Urinary bladder (tissue), 4 donors: ENCODE results near the gene TULP3. TPM values are rescaled to one million over a fixed set of nuclear protein-coding genes. Genes with fewer than 3 reads are reported as not detected.

Source experiments
- DNase-seq: peaks from one replicate; pipeline ENCODE4 v3.0.0-alpha.2; 2015; ENCODE audit errors: extremely low spot score
- H3K27ac ChIP-seq: one replicate; pipeline ENCODE4 v1.5.1; 2013; ENCODE audit warnings: low read depth, mild to moderate bottlenecking, moderate library complexity
- H3K36me3 ChIP-seq: one replicate; pipeline ENCODE4 v1.6.1; 2013; ENCODE audit warnings: mild to moderate bottlenecking, moderate library complexity; ENCODE audit not compliant: insufficient read depth
- H3K4me1 ChIP-seq: one replicate; pipeline ENCODE4 v1.6.1; 2013; ENCODE audit warnings: mild to moderate bottlenecking, moderate library complexity; ENCODE audit not compliant: insufficient read depth
- H3K4me3 ChIP-seq: one replicate; pipeline ENCODE4 v1.5.1; 2013; ENCODE audit warnings: low read depth, low read length
- WGBS: extraction: QIAGEN DNeasy Blood & Tissue Kit; methylation state at CpG from one replicate; pipeline ENCODE4 v1.1.7; 2013; 5-methylcytosine and 5-hydroxymethylcytosine counted together
- polyA plus RNA-seq: library from polyadenylated mRNA; stranded (reverse); fragments of 200-250 nt; gene quantifications from one replicate; pipeline ENCODE4 v1.2.3, GENCODE V29; 2013
- total RNA-seq: library from RNA; depleted of rRNA; stranded (reverse); fragments of >200 nt; gene quantifications from one replicate; pipeline ENCODE4 v1.2.3, GENCODE V29; 2014
- donor health status: healthy with polysubstance abuse.
- donor health status: healthy.

TULP3 gene
- total and polyA plus RNA-seq, 2 donors = 22.8 to 24.3 TPM

DNA sequence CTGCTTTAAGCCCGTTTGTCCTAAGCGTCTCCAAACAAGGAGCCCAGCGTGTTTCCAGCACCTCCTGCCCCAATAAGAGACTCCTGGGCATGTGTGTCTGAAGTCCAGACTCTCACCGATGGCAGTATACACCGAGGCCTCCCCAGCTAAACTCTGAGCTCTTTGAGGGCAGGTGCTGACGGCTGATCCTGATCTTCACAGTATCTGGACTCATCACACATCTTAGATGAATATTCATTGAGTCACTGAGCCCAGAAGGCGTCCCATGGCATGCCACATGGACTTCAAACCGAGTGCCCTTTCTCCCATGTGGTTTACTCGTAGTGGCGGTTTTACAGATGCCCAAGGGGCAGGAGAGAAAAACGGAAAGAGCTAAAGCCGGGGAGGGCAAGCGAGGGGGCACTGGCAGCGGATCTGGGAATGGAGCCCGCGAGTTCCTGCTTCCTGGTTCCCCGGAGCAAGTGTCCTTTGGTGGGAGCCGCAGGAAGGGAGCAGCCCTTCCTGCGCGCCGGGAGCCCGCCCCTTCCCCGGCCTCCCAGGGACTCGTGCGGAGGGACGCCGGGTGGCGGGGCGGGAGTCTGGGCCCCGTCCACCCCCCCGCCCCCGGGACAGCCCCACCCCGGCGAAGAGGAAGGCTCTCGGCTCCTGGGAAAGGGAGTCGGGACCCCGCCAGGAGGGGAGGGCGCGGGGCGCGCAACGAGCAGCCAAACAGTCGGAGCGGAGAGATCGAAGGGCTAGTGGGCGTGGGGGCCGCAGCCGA, 67.9 kb downstream of the TULP3 start:
- DNase-seq = no peak
- under 1% methylated on average over 48 of the region's 48 CpGs for WGBS
- Histone ChIP-seq H3K27ac (no peak overlapping the region), H3K4me3 (peak overlapping the region; percentile 63), H3K4me1 (peaks cover 1% of the 10 kb centered on the region), H3K36me3 (no peaks in the 10 kb centered on the region)

DNA sequence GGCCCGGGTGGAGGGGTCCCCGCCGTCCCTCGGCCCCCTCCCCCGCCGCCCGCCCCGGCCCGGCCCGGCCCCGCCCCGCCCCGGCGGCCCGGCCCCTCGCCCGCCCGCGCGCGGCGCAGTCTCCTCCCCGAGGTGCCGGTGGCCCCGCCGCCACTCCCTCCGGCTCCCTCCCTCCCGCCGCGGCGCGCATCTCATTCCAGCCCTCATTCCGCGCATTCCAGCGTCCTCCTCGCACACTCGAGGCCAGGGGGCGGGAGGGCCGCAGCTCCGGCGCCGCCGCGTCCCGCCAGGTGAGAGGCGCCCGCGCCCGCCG, 68.5 kb downstream of the TULP3 start, which contains the start of gene TEAD4:
TEAD4 (plus strand) TSS at position 206 of the 313 bp plus-strand sequence.
- Histone ChIP-seq H3K36me3 (no peaks in the 10 kb centered on the region), H3K4me1 (peaks cover 1% of the 10 kb centered on the region), H3K4me3 (peak within 1 kb of the TSS; percentile 63), H3K27ac (no peak within 1 kb of the TSS)
- no peak for DNase-seq
- under 1% methylated on average over 33 of the region's 50 CpGs for WGBS

DNA sequence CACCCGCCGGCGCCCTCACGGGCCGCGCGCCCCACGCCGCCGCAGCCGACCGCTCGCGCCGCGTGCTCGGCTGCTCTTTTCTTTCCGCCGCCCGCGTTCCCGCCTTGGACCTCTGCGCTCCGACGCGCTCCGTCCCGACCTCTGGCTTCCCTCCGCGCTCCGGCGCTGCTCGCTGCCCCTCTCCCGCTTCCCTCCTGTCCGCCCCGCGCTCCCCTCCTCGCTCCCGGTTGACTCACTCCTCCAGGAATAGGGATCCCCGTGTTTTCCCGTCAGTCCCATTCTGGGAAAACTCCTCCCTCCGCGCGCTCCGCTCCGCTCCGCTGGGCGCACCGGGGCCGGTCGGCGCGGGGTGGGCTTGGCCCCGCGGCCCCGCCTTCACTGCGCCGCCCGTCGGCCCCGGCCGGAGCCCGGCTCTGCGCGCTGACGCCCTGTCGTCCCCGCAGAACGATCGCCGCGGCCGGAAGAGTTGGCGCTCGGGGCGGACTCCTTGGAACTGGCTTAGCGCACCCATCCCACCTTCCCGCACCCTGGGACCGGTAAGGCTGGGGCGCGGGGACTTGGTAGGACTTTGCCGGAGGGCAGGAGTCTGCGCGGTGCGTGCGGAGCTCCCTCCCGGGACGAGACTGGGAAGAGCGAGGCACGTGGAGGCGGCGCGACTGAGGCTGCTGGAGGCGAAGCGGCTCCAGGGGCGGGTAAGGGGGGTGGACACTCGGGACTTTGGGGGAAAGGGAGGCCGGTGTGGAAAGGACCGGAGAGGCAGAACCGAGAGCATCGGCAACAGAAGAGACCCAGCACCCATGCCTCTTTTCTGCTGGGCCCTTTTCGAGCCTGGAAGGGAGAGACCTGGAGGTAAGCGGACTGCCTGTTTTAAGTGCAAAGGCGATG, 69.1 kb downstream of the TULP3 start:
- 3% methylated on average over 104 of the region's 104 CpGs for WGBS

DNA sequence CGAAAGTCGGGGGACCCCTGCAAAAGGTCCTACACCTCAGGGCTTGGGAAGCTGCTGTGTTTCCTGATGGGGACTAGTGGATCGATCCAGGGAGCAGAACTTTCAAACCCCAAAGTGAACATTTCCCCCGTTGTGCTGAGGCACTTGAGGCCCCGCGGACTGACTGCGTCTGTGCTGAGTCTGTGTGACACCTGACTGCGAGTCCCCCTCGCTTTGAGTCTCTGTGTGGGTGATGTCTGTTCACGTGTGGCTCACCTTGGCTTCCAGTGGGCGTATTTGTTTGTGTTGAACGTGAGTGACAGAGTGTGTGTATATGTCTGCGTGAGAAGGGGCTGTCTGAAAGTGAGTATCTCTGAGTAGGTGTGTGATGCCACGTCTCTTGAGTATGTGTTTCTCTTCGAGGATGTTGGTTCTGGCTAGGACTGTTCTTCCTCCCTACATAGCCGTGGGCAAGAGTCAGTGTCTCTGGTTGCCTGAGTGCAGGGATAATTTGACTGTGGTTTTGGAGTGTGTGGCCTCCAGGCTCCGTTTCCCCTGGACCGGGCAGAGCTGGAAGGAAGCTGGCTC, 69.8 kb downstream of the TULP3 start:
- H3K27ac ChIP-seq = no peak overlapping the region
- no peak overlapping the region for H3K4me3 ChIP-seq
- WGBS = 40% methylated on average over 18 of the region's 18 CpGs
- peaks cover 1% of the 10 kb centered on the region for H3K4me1 ChIP-seq
- no peak for DNase-seq
- H3K36me3 ChIP-seq = no peaks in the 10 kb centered on the region

More for the DNA sequence above, 69.1 kb downstream of the TULP3 start:
- H3K36me3 ChIP-seq = no peaks in the 10 kb centered on the region
- H3K4me3 ChIP-seq = peak overlapping the region; percentile 63
- H3K4me1 ChIP-seq = peaks cover 1% of the 10 kb centered on the region
- DNase-seq = no peak
- no peak overlapping the region for H3K27ac ChIP-seq

DNA sequence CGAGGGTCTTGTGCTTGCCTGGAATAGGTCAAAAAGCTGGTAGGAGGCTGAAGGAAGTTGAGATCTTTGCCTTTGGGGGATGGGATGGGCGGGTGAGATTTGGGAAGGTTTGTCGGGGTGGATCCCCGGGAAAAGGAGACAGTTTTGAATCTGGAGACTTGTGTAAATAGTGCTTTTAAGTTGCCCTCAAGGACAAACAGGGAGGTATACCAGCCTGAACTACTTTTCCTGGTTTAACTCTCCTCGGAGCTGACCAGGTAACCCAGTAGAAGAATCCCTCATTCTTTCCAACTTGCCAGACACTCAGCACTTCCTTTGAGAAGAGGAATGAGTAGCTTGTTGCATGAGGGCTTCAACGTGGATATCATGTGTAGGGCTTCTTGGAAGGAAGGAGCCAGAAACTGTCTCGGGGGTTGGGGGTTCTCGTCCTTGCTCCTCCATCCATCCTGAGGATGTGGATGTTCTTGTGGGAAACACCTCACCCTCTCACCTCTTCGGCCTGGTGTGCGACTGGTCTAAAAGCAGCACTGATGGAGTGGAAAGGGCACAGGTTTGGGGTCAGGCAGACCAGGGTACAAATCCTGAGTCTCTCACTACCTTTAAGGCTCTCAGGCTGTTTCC, 70.4 kb downstream of the TULP3 start:
- Histone ChIP-seq H3K36me3 (no peaks in the 10 kb centered on the region), H3K27ac (no peak overlapping the region), H3K4me3 (no peak overlapping the region), H3K4me1 (peaks cover 1% of the 10 kb centered on the region)
- DNase-seq = no peak
- WGBS = 70% methylated on average over 10 of the region's 10 CpGs

DNA sequence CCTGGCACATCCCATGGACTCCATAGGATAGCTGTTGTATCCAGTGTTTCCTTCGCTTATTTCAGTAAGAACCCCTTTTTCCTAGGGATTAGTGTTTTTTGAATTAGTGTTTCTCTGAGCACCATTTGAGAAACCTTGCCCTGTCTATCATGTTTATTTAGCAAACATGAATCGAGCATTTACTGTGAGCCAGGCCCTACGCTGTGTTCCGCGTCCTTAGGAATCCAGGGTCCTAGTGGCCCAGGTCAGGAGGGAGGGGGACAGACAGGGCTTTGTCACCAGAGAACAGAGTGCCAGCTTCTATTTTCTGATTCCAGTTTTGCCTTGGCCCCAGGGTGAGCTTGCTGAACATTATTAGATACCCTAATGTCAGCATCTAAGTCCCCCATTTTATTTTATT, 71.0 kb downstream of the TULP3 start:
- 78% methylated on average over 5 of the region's 5 CpGs for WGBS
- DNase-seq = no peak
- H3K27ac ChIP-seq = no peak overlapping the region
- H3K4me3 ChIP-seq = no peak overlapping the region
- H3K36me3 ChIP-seq = no peaks in the 10 kb centered on the region
- H3K4me1 ChIP-seq = peaks cover 1% of the 10 kb centered on the region

DNA sequence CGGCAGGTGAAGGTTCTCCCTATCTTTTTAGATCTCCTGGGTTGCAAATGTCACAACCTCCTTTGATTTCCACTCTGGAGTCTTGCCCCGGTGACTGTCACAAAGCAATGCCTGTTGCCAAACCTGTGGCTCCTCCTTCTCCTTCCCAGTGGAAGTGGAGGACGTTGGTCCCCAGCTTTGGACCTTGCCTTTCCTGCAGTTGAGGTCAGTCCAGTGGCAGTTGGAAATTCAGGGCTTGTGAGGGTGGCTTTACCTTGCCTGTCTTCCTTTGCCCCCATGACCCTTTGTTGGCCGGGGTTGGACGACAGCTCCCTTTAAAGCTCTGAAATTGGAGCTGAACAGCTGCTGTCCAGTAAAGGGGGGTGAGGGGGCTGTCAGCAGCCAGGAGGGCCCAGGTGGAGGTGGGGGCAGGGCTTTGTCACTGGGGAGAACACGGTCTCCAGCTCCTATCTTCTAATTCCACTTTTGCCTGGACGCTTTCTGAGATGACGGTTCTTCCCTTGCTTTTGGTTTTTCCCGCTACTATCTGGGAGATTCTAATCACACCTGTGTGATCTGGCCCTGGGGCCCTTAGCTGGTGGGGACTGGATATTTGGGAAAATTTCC, 72.6 kb downstream of the TULP3 start:
- 66% methylated on average over 9 of the region's 9 CpGs for WGBS

DNA sequence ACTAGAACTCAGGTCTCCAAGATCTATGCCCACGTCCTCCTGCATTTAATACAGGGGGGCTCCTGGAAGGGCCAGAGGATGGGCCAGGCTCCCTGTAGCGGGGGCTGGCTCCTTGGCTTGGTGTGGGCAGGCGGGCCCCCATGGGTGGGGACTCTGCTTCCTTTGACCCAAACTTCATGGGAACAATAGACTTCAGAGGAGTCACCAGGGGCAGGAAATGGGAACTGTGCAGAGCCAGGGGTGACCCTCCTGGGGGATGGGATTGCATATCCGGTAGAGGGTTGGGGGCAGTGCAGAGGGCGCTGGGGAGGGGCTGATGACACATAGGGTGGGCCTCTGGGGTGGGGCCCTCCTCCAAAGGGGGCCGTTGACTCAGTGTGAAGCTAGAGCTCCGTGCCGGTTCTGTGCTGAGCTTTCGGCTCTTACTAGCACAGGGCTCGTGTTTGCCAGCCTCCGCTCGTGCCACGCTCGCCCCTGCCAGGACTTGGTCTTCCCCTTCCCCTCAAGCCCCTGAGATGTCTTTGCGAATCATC, 73.1 kb downstream of the TULP3 start:
- no peak overlapping the region for H3K27ac ChIP-seq
- no peak for DNase-seq
- WGBS = 64% methylated on average over 15 of the region's 15 CpGs
- H3K4me1 ChIP-seq = no peaks in the 10 kb centered on the region
- no peaks in the 10 kb centered on the region for H3K36me3 ChIP-seq
- H3K4me3 ChIP-seq = no peak overlapping the region

More for the DNA sequence above, 72.6 kb downstream of the TULP3 start:
- DNase-seq = no peak
- Histone ChIP-seq H3K4me3 (no peak overlapping the region), H3K36me3 (no peaks in the 10 kb centered on the region), H3K27ac (no peak overlapping the region), H3K4me1 (peaks cover under 1% of the 10 kb centered on the region)

DNA sequence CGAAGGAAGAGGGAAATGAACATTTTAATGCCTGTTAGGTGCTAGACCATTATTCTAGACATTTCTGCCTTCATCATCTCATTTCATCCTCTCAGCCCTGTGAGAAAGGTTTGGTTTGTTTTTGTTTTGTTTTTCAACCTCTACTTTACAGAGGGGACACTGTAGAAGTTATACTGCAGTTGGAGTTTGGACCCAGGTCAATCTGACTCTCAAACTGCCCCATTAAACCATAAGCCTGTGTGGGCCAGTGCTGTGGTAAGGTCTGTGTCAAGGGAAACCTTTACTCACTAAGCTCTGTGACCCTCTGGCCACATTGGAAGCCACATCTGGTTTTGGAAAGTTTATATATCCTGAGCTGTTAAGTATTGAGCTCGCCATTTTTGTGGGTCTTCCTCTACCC, 77.0 kb downstream of the TULP3 start:
- Histone ChIP-seq H3K4me1 (no peaks in the 10 kb centered on the region), H3K27ac (no peak overlapping the region), H3K36me3 (no peaks in the 10 kb centered on the region), H3K4me3 (no peak overlapping the region)
- DNase-seq = no peak
- WGBS = 83% methylated on average over 2 of the region's 2 CpGs

DNA sequence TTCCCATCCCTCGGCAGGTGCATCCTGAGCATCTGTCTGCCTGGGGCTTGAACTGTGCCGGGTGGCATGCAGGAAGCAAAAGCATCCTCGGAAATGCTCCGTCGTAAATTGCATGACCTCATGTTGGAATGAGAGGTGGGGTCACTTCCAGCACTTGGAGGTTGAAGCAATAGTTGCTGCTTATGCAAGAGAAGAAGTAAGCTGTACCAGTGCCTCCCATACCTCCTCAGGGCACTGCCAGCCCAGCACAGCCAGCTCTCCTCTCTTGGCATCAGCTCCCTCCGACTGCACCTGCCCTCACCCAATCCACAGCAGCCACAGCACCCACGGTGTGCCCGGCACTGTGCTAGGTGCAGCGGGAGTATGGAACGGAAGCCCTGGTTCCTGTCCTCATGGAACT, 80.1 kb downstream of the TULP3 start:
- WGBS = 77% methylated on average over 10 of the region's 10 CpGs
- Histone ChIP-seq H3K4me3 (no peak overlapping the region), H3K36me3 (no peaks in the 10 kb centered on the region), H3K4me1 (no peaks in the 10 kb centered on the region), H3K27ac (no peak overlapping the region)
- no peak for DNase-seq

DNA sequence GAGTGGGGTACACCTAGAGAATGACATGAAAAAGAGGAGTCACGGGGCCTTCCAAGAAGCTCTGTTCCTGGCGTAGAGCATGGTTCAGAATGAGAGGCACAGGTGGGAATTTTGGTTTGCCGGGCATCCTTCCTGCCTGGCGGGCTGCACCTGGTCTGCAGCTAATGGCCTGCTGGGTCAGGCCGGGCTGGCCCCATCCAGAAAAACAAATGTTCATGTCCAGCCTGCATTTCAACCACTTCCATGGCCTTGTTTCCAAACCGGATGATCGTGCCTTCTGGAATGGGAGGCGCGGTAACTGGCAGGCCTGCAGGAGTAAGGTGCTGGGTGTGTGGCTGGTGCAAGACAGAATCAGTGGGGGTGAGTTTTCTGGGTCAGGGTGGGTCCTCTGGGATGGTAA, 82.9 kb downstream of the TULP3 start:
- DNase-seq = no peak
- no peaks in the 10 kb centered on the region for H3K36me3 ChIP-seq

DNA sequence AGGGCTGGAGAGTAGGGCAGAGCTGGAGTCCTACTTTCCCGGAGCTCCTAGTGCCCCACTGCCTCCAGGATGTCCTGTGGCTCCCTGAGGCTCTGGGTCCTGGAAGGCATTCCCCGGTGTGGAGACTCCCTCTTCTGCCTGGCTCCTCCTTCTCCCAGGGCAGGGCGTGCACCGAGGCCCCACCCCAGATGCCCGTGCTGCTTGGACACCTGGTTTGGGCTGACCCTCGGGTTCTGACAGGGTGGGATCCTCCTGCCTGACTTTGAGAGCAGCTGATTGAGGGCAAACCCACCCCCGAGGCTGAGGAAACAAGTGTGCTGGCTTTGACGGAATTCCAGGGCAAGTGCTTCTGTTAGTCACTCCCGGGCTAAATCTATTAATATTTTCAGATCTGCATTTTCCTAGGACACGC, 83.9 kb downstream of the TULP3 start:
- no peaks in the 10 kb centered on the region for H3K36me3 ChIP-seq
- H3K27ac ChIP-seq = no peak overlapping the region
- WGBS = 56% methylated on average over 10 of the region's 10 CpGs
- H3K4me3 ChIP-seq = no peak overlapping the region
- no peaks in the 10 kb centered on the region for H3K4me1 ChIP-seq
- no peak for DNase-seq

More for the DNA sequence above, 82.9 kb downstream of the TULP3 start:
- Histone ChIP-seq H3K27ac (no peak overlapping the region), H3K4me3 (no peak overlapping the region), H3K4me1 (no peaks in the 10 kb centered on the region)
- 95% methylated on average over 9 of the region's 9 CpGs for WGBS

DNA sequence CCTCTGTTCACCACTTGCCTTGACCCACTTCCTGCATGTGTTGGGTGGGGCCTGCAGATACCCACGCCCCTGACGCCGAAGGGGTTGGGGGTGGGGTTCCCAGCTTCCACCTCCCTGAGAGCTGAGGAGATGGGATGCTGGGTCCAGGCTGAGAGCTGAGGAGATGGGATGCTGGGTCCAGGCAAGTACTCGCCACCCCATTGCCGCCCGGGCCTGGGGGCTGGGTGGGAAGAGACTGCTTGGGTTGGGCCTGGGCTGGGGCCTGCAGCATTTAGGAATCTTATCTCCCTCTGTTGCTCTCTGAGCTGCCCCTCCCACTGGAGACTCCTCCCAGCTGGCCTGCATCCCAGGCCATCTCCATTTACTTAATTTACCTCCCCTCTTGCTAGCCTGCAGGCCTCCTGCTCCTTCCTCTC, 85.9 kb downstream of the TULP3 start:
- Histone ChIP-seq H3K27ac (no peak overlapping the region), H3K4me3 (no peak overlapping the region), H3K36me3 (no peaks in the 10 kb centered on the region), H3K4me1 (no peaks in the 10 kb centered on the region)
- DNase-seq = no peak
- WGBS = 67% methylated on average over 6 of the region's 6 CpGs
